HG03139 (cell line): ENCODE data around the gene CAPN2.

Source experiments
- ATAC-seq: cut with Tn5 transposase; IDR thresholded peaks from one replicate; pipeline ENCODE4 v1.9.1; 2021; ENCODE audit not compliant: unreplicated experiment

CAPN2 gene

DNA sequence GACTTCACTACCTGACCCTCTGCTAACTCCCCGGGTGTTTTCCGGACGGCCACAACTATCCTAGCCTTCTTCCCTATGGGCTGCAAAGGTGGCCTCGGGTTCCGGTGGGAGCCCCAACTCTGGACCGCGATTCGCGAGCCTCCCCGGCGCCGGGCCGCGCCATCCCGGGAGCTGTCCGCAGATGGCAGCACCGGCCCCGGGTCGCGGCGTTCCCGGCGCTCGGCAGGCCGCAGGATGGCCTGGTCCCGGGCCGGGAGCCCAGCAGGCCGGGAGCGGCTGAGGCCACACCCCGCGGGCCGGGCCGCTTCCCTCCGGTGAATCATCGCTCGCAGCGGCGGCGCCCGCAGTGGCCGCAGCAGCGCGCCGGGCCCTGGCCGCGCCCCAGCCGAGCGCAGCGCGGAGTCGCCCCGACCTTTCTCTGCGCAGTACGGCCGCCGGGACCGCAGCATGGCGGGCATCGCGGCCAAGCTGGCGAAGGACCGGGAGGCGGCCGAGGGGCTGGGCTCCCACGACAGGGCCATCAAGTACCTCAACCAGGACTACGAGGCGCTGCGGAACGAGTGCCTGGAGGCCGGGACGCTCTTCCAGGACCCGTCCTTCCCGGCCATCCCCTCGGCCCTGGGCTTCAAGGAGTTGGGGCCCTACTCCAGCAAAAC, at the start of gene CAPN2:
CAPN2 (plus strand) TSS at position 346 of the 656 bp plus-strand sequence; CDS start at position 448, 102 bp downstream.
- peak; percentile 46 for ATAC-seq

DNA sequence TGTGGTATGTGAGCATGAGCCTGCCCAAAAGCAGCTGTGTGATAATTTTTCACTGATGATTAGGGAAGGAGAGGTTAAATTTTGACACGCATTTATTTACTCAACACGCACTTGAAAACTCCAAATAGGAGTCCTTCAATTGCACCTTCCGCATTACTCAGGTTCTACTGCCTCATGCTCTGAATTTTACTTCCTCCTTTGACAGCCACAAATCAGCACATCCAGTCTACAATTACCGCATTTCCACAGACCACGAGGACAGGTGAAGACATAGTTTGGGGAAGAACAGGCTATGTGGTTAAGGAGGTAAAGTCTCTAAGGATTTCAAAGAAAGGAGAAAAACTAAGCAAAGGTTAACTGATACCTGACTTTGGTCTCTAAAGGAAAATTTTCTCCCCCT, 49.4 kb upstream of the CAPN2 start:
- no peak for ATAC-seq

DNA sequence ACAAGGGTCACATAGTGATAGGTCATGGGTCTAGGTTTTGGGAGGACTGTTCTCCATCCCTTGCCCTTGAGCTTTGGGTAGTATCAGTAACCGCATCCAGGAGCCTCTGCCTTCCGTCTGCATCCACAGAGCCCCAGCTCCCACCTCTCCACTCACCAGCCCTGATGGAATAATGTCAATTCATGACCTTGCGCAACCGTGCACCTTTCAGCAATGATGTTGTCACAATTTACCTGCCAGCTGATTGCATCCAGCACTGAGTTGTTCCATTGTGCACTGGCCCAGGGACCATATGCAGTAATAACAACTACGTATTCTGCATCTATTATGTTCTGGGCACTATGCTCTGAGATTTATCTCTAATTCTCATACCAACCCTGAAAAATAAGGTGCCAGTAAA, 48.2 kb upstream of the CAPN2 start:
- ATAC-seq: no peak

DNA sequence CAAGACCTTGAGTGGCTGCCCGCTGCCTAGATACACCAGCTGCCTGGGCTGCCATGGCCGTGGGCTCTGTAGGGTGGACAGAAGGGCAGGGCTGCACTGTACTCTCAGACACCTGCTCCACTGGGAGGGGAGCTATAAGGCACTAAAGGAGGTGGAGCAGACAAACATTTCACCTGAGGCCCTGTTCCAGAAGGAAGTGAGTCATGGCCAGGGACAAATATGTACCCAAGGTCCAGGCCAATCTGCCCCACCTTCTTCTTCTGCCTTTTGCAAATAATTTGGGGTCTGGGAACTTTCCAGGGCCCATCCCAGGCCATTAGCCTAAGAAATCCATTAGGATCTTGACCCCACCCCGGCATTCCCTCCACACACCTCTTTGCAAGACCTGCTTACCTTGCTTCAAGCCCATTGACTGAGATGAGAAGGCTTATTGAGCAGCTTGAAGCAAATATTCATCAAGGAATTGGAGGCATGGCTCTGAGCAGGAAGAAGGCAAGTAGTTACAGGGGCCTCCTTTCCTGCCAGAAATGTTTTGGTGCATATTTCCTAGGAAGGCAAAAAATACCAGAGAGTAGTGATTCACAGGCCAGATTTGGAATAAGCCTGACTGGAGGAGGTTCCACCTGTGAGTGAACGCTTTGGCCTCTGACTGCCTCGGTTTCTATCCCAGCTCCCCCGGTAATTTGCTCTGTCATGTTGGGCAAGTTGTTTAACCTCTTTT, 46.6 kb upstream of the CAPN2 start, which contains the start of gene CAPN8:
CAPN8 (minus strand) TSS at position 110 of the 721 bp plus-strand sequence; CDS start at position 55, 55 bp downstream.
- ATAC-seq: no peak

DNA sequence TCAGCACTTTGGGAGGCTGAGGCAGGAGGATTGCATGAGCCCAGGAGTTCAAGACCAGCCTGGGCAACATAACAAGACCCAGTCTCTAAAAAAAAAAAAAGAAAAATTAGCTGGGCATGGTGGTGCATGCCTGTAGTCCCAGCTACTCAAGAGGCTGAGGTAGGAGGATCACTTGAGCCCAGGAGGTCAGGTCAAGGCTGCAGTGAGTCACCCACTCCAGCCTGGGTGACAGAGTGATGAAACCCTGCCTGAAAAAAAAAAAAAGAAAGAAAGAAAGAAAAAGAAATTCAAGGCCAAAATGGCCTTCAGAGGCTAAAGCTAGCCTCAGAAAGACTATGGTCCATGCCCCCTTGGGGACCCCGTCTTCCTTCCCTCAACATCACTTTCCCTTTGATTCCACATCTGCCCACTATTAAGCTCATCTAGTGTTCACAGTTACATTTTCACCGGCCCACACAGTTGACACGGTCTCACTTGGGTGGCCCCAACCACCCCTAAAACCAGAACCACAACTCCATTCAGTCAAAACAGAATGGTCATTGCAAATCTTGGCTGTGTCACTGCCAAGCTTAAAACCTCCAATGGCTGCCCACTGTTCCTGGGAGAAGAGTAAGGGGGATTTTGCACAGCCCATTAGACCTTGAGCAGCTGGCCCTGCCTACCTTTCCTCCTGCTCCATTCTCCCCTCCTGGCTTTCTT, 44.7 kb upstream of the CAPN2 start:
- ATAC-seq: no peak

DNA sequence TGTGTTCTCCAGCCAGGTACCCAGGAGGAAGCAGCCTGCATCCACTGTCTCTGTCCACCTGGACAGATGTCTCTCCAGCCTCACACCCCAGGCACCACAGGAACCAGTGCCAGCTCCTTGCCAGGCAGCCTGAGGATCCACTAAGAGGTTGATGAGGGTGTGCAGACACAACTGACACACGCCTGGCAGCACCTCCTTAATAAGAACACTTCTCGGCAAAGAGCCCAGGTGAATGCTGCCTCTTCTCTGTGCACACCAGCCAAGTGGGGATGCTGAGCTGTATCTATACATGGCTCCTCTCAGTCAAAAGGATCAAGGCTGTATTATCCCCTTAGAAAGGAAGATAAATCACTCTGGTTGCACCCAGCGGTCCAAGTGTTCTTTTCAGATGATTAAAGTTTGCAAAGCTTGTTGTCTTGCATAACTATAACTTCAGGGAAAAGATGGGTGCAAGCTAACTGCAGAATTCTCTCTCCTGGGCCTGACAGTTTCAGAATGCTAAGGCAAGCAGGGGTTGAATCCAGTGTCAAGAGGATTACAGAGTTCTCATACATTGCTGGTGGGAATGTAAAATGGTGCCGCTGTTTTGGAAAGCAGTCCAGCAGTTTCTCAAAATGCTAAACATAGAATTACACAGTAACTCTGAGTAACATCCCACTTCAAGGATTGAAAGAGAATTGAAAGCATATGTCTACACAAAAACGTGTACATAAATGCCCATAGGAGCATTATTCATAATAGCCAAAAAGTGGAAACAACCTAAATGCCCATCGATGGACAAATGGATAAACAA, 43.1 kb upstream of the CAPN2 start:
- no peak for ATAC-seq

DNA sequence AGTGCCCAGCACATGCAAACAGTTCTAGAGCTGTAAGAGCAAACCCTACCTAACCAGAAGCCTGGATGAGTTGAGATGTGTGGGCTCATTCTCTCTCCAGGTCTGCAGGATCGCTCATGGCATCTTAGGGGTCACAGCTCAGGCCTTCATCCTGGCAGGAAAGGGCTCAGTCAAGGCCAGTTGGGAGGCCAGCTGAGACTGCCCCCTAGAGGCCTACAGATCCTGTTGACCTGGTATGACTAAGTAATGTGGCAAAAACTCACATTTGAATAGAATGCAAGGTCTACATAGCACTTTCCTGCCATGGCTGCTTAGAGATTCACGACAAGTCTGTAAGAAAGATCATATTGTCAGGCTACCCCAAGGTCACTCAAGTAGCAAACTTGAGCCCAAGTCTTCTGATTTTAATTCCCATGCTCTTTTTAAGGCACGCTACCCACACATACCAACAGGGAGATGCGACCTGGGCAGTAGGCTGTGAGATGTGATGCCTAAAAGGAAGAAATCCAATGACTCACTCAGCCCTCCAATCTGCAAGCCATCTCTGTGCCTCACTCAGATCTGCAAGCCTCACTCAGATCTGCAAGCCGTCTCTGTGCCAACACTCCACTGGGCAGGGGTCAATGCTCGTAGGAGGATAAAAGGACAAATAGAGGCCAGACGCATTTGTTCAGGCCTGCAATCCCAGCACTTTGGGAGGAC, 41.7 kb upstream of the CAPN2 start:
- ATAC-seq: no peak

DNA sequence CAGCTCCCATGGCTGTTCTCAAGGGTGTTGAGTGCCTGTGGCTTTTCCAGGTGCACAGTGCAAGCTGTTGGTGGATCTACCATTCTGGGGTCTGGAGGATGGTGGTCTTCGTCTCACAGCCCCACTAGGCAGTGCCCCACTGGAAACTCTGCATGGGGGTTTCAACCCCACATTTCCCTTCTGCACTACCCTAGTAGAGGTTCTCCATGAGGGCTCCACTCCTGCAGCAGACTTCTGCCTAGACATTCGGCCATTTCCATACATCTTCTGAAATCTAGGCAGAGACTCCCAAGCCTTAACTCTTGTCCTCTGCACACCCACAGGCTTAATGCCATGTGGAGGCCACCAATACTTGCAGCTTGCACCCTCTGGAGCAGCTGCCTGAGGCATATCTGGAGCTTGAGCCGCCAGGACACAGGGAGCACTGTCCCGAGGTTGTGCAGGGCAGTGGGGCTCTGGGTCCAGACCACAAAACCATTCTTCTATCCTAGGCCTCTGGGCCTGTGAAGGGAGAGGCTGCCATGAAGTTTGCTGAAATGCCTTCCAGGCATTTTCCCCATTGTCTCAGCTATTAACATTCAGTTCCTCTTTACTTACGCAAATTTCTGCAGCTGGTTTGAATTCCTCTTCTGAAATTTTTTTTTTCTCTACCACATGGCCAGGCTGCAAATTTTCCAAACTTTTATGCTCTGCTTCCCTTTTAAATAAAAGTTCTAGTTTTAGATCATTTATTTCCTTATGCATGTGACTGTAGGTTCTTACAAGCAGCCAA, 38.0 kb upstream of the CAPN2 start:
- ATAC-seq: no peak

DNA sequence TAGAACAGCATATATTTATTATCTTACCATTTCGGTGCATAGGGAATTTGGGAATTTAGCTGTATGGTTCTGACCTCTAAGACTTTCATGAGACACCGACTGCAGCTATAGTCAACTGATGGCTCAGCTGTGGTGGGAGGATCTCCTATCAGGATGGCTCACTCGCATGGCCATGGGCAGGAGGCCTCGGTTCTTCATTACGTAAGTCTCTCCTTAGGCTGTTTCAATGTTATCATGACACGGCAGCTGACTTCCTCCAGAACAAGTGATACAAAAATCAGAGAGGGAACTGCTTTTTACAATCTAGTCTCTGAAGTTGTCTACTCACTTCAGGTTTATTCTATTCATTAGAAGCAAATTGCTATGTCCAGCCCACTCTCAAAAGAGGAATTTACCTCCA, 33.5 kb upstream of the CAPN2 start:
- ATAC-seq: no peak

DNA sequence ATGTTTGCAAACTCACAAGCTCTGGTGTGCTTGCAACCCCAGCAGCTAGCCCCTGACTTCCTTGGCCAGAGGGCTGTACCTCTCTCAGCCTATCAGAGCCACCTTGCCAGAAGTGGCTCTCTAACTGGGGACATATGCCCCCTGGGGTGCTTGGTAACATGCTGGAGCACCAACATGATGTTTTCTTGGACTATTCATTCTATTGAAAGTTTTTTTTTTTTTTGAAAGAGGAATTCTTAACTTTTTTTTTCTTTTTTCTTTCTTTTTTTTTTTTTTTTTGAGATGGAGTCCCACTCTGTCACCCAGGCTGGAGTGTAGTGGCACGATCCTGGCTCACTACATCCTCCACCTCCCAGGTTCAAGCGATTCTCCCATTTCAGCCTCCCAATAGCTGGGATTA, 32.2 kb upstream of the CAPN2 start:
- no peak for ATAC-seq

DNA sequence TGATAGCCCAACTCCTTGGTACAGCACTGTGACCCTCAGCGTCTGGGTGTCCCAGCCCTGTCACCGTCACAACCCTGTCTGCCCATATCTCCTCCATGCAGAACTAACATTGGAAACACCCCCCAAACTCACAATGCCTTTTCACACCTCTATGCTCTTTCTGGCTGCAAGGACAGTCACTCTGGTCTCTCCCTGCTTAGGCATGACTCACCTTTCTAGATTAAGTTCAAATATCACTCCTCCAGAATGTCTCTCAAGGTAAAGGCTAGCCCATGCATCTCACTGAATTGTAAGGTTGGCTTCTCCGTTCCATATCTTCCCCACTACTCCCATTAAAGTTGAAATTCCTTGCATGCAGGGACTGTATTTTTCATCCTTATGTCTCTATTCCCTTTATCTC, 29.8 kb upstream of the CAPN2 start:
- no peak for ATAC-seq

DNA sequence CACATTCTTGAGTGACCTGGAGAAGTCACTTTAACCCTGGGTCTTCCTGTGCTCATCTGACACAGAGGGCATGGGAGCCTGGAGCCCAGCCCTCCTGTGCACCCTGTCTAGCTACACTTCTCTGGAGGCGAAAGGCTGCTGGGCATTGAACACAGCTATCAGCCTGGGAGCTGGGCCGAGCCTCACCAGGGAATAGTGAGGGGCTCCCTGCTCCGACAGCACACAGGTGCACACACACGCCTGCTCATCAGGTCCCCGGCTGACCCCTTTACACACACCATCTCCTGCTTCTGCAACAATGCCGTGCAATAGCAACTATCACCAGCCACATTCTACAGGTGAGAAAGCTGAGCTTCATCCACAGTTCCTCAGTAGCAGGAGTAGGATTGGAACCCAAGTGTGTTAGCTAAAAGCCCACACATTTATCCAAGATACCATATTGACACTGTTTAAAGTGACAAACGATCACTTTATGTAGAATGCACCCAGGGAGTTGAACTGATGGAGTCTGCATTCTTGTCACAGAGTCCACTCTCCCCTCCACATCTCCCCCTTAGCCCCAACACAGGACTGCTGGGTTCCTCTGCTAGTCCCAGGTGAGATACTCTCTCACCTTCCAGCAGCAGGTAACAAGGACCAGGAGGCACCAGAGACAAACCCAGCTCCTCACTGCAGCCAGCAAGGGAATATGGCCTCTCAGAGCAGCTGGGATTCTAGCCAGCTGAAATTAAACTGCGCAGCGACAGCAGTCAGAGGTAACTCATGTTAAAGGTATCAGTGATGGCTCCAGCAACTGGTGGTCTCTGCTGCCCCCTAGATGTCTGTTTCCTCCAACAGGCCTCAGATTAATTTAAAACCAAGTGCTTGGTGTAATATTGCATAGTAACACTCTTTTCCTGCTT, 28.5 kb upstream of the CAPN2 start:
- no peak for ATAC-seq

DNA sequence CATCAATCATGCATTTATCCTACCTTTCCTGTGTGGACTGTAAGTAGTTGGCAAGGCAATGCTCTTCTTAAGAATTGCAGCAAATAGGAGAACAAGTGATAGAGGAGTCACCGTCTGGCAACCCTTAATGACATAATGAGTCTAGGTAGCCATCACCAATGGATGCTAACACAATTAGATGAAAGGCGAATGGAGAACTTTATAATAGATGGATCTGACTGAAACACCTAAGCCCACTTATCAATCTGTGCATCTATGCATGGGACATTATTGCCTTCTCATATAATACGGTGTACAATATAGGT, 27.9 kb upstream of the CAPN2 start:
- no peak for ATAC-seq

DNA sequence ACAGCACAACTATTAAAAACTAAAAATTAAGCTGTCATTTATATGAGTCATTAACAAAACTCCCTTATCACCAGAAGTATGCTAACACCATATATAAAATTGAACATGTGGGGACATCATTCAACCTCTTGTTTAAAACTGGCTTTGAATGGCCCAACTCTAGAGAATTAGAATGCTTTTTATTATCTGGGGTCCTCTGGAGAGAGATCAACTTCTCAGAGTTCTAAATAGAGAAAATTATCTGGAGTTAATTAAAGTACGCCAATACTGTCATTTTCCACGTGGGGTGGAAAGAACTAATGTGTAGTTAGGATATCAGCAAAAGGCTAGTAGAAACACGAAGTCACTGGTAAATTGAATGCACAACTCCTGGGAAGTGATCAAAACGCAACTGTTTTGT, 21.2 kb upstream of the CAPN2 start:
- no peak for ATAC-seq

DNA sequence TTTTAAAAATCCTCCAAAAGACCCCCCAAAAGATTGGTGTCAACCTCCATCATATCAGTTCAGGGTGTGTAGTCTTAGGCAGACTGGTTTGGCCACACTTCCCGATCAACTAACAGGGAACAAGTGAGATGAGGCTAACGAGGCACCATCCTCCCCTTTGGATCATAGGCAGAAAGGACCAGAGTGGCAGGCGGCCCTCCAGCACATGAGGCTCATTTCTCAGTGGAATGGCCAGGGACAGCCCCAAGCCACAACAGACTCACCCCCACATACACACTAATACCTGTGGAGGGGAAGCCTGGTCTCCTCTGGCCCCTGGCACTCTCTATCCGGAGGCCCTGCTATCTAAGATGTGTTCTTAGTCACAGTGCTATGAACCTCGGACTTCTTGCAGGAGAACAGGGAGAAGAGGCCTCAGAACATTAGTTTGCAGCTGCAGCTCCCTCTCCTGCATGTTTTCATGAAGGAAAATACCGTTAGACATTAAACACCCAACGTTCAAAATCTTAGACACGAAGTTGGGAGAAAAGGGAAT, 17.3 kb upstream of the CAPN2 start:
- no peak for ATAC-seq

DNA sequence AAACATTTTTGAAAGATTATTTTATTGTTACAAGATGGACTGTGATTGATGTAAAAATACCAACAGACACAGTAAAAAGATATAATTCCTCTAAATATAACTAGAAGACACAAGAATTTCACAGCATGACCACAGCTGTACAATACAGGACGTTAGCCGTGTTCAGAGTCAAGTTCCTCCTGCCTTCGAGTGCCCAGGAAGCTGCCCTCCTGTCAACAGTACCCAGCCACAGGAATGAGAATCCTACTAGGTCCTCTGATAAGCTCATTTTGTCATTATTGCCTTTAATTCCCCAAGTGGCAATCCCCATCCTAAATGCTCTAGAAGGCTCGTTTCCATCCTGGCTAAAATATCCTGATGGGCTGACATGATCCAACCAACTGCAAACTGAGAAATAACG, 16.4 kb upstream of the CAPN2 start:
- ATAC-seq: no peak

DNA sequence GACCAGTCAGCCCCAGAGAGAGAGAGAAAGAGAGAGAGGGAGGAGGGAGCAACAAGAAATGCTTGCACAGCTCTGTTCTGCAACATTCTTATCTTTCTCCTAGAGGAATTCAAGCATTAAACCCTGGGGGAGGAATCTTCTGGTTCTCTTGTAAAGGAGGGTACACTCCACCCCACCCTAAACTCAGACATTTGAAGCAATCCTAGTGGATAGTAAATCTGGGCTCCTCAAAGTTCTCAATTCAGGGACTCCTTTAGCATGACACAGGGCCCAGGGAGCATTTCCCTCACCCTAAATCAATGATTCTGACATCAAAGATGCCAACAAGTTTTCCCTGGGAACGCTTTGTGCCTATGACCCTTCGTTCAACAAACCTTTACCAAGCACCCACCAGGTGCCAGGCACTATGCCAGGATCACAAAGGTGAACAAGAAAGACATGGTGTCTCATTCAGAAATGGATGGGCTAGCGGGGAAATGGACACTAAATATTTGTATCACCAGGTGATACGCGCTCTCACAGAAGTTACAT, 11.9 kb upstream of the CAPN2 start:
- ATAC-seq: no peak

DNA sequence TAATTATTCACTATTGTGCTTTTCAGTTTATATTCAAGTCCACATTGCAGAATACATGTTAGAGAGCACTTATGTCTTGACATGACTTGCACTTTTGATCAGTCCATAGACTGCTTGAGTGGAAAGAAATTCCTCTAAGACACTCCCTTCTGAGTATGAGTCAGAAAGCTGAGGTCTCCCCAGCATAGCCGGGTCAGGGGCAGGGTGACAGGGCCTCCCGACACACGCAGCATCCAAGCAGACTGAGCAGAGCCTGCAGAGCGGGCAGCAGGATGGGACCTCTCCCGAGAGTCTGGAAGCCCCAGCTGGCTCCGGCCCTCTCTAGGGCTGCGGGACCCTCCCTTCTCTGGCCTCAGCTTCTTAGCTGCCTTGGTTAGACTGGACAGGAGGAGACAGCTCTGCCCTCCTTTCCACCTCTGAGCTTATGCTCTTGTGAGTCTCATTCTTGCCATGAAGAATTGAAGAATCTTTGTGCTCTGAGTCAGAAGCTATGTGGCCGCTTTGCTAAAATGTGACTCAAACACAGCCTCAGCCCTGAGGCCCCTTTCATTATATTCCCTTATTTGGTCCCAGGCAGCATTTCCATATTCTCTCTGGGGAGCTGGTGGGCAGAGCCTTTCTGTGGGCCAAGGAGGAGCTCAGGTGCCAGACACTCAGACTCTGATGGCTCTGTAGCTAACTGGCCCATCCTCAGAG, 11.2 kb upstream of the CAPN2 start:
- ATAC-seq: no peak
